SK-N-MC (cell line): ENCODE data around the gene SGMS2.

ENCODE experiments used
- EZH2 ChIP-seq: fragments of 200-600 bp; sonication (generic); IDR thresholded peaks from one replicate; pipeline ENCODE4 v1.6.1; 2017; ENCODE audit warnings: antibody characterized with exemption
- FOXP2 ChIP-seq: optimal IDR thresholded peaks from 2 replicates; pipeline ENCODE3; 2011; ENCODE audit warnings: mild to moderate bottlenecking, moderate library complexity; ENCODE audit not compliant: insufficient read depth; ENCODE audit errors: extremely low read length, control extremely low read depth
- POLR2AphosphoS5 ChIP-seq: IDR thresholded peaks from 2 replicates; pipeline ENCODE4 v1.6.1; 2012; ENCODE audit warnings: mild to moderate bottlenecking, low read depth, low read length, borderline replicate concordance

GRCh38 chr4:107824350-107825071, at the start of gene SGMS2:
- TF ChIP-seq POLR2AphosphoS5 (no peak), EZH2 (no peak), FOXP2 (no peak)
